Heart right ventricle (tissue), 16 donors: ENCODE measurements around the gene MYO15A. TPM values are rescaled to one million over a fixed set of nuclear protein-coding genes. Genes with fewer than 3 reads are reported as not detected.

ENCODE experiments used
- ATAC-seq, 8 donors: fragments of 200-7000 bp; cut with Tn5 transposase; one replicate each; pipeline ENCODE4 v1.9.1; 2020; ENCODE audit warnings: mild to moderate bottlenecking in 8 of 8, moderate library complexity in 8 of 8, moderate number of reproducible peaks in 1 of 8
- DNase-seq, 2 donors: peaks; one replicate each; pipeline ENCODE4 v3.0.0-alpha.2; 2020
- H3K27ac ChIP-seq, 10 donors: fragments of 200-600 bp; sonication (generic) in 2 of 10; one replicate each; pipeline versions ENCODE4 v1.5.0 to v1.8.0; 2020 to 2022; ENCODE audit warnings: mild to moderate bottlenecking in 3 of 10
- H3K27me3 ChIP-seq, 7 donors: fragments of 200-600 bp; one replicate each; pipeline ENCODE4 v1.8.0; 2021 to 2022; ENCODE audit warnings: mild to moderate bottlenecking in 2 of 7
- H3K36me3 ChIP-seq, 9 donors: fragments of 200-600 bp; sonication (generic) in 1 of 9; one replicate each; pipeline versions ENCODE4 v1.5.0 to v1.8.0; 2020 to 2022; ENCODE audit warnings: mild to moderate bottlenecking in 2 of 9
- H3K4me1 ChIP-seq, 9 donors: fragments of 200-600 bp; sonication (generic) in 1 of 9; one replicate each; pipeline versions ENCODE4 v1.5.0 to v1.8.0; 2020 to 2022; ENCODE audit warnings: mild to moderate bottlenecking in 4 of 9
- H3K4me3 ChIP-seq, 10 donors: fragments of 200-600 bp; sonication (generic) in 2 of 10; one replicate each; pipeline versions ENCODE4 v1.5.0 to v1.8.0; 2020 to 2022; ENCODE audit warnings: mild to moderate bottlenecking in 7 of 10, moderate library complexity in 2 of 10
- H3K9me3 ChIP-seq, 11 donors: fragments of 200-600 bp in 10 of 11; sonication (generic) in 2 of 11; one replicate each; pipeline versions ENCODE4 v1.5.0 to v1.8.0; 2013 to 2022; ENCODE audit warnings: mild to moderate bottlenecking in 2 of 11, control low read depth in 1 of 11, moderate library complexity in 1 of 11
- WGBS, 2 donors: extraction: QIAGEN DNeasy Blood & Tissue Kit; methylation state at CpG; one replicate each; pipeline ENCODE4 v1.1.7; 2013; ENCODE audit warnings: inconsistent platforms in 1 of 2; 5-methylcytosine and 5-hydroxymethylcytosine counted together
- intact Hi-C, 10 donors: fragments of 100-400 bp; cut with DNase I; formaldehyde crosslinking; loops; one replicate each; pipeline versions ENCODE4 v1.11.1 to v1.14.2; 2022
- long read RNA-seq, 3 donors: library from polyadenylated mRNA; unstranded; transcript quantifications; one replicate each; pipeline ENCODE4 v2.0.0, GENCODE V29; 2020 to 2021
- polyA plus RNA-seq, 2 donors: library from polyadenylated mRNA; stranded (reverse); fragments of 200-250 nt; gene quantifications; one replicate each; pipeline ENCODE4 v1.2.3, GENCODE V29; 2013
- total RNA-seq, 10 donors: library from RNA; stranded (reverse); fragmentation: NEBNext Ultra II Directional in 3 of 10; extraction: Animal tissue kit (Norgen Biotek cat#: 25700) in 3 of 10; gene quantifications; one replicate each; pipeline versions ENCODE4 v1.2.1 to v1.2.4, GENCODE V29; 2021 to 2023
- TF ChIP-seq, protein P1 (sequence below), 9 donors: fragments of 200-600 bp; sonication (generic) in 2 of 9; IDR thresholded peaks; one replicate each; pipeline versions ENCODE4 v1.5.0 to v1.8.0; 2021 to 2022; ENCODE audit warnings: antibody characterized with exemption in 9 of 9, mild to moderate bottlenecking in 5 of 9, moderate library complexity in 1 of 9
- donor health status: Arrhythmogenic right ventricular cardiomyopathy.
- donor health status: ischemic (EF 13 %, LVEDD 7.1; RV severe dilation, severe dysfunction).
- donor health status: healthy with polysubstance abuse.
- donor health status: DM: no; HTN: yes; CAD: no.
- donor health status: DM: no; HTN: no; CAD: no.
- donor health status: ischemic (EF 25% LVEDD 6.9; RV normal size, moderate dysfunction).
- donor health status: ischemic (EF 25% LVEDD 5.7; RV mildly dilated, moderate dysfunction).
- donor health status: healthy.
- donor health status: DM: yes; HTN: yes; CAD: no.
- donor health status: Ischemic cardiomyopathy.
- donor health status: ischemic (EF 35%, LVEDD 5.7; RV mildly dilated, moderate dysfunction).
- donor health status: nonischemic (EF 11% LVEDD 7.7; RV severe dilation, severe dysfunction).
- donor health status: DM: yes; HTN: yes; CAD: no.
- donor health status: PGD.
- donor health status: ischemic (EF 29% LVEDD 5.4; RV normal size, mild dysfunction).
- donor health status: nonischemic (EF 23%, LVEDD 6.1; RV moderate dilation, normal function).

The MYO15A gene, protein sequence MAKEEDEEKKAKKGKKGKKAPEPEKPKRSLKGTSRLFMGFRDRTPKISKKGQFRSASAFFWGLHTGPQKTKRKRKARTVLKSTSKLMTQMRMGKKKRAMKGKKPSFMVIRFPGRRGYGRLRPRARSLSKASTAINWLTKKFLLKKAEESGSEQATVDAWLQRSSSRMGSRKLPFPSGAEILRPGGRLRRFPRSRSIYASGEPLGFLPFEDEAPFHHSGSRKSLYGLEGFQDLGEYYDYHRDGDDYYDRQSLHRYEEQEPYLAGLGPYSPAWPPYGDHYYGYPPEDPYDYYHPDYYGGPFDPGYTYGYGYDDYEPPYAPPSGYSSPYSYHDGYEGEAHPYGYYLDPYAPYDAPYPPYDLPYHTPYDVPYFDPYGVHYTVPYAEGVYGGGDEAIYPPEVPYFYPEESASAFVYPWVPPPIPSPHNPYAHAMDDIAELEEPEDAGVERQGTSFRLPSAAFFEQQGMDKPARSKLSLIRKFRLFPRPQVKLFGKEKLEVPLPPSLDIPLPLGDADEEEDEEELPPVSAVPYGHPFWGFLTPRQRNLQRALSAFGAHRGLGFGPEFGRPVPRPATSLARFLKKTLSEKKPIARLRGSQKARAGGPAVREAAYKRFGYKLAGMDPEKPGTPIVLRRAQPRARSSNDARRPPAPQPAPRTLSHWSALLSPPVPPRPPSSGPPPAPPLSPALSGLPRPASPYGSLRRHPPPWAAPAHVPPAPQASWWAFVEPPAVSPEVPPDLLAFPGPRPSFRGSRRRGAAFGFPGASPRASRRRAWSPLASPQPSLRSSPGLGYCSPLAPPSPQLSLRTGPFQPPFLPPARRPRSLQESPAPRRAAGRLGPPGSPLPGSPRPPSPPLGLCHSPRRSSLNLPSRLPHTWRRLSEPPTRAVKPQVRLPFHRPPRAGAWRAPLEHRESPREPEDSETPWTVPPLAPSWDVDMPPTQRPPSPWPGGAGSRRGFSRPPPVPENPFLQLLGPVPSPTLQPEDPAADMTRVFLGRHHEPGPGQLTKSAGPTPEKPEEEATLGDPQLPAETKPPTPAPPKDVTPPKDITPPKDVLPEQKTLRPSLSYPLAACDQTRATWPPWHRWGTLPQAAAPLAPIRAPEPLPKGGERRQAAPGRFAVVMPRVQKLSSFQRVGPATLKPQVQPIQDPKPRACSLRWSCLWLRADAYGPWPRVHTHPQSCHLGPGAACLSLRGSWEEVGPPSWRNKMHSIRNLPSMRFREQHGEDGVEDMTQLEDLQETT (N-terminal part only)
- under 1 TPM in 7 of 10 donors, not detected in 3; 0.11 to 0.58 (median 0.26) TPM for total RNA-seq
- 1 to 10 TPM in 1 of 2 donors, under 1 TPM in 1; 0.35 to 1.2 TPM for polyA plus RNA-seq
- long read RNA-seq, donor 1, partial matches to known transcripts = 0 of 2 reads
- long read RNA-seq, donor 1, other reads (novel, unspliced or antisense) = 2 of 2 reads
- long read RNA-seq, donor 2 = 0 reads
- long read RNA-seq, donor 3, partial matches to known transcripts = 0 of 1 reads
- long read RNA-seq, donor 3, other reads (novel, unspliced or antisense) = 1 of 1 reads

DNA sequence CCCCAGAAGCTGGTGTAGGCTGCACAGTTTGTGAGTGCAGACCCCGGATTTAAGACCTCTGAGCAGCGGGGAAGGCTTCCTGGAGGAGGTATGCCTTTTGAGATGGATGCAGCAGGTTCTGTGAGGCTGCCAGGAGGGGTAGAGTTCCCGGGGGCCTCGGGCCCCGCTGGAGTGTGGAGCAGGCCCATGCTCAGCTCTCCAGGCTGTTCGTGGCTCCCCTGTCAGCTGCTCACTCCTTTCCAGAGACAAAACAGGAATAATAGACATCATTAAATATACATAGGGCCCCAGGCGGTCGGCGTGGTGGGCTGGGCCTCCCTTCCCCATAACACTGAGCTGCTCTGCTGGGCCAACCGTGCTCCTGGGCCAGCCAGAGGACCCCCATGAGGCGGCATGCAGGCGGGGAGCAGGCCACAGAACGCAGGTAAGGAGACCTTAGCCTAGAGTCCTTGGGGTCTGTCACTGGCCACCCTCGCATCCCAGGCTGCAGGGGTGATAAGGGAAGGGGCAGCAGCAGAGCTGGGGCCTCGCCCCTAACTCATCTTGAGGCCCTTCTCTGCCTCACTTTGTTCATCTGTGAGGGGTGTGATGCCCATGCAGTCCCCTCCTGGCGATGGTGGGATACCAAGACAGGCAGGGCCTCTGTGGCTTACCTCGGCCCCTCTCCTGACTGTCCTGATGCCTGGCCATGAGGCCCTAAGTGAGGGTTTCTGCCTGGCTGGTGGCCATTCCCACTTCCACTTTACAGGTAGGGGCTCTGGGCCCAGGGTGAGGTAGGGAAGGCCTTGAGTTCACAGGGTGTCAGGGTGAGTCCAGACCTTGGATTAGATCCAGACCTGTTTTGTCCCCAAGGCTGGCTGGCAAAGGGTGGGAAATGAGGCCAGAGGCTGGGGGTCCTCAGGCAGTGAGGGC, at the start of gene MYO15A:
TSS of gene MYO15A (plus strand) at position 356 of the 912 bp plus-strand sequence. CDS start 10,045 bp downstream, outside the sequence.
- H3K4me1 ChIP-seq = no peaks in the 10 kb centered on the region
- H3K9me3 ChIP-seq = no peaks in the 10 kb centered on the region
- ATAC-seq (peak in 2 of 8 donors; percentile 9 to 12), DNase-seq (no peak)
- H3K27me3 ChIP-seq = no peaks in the 10 kb centered on the region
- intact Hi-C loops = no loop called here
- peaks cover 0 to 41% (median 0%) of the 10 kb centered on the region in 9 donors for H3K36me3 ChIP-seq
- no peak within 1 kb of the TSS for H3K27ac ChIP-seq
- TF ChIP-seq, protein P1, sequence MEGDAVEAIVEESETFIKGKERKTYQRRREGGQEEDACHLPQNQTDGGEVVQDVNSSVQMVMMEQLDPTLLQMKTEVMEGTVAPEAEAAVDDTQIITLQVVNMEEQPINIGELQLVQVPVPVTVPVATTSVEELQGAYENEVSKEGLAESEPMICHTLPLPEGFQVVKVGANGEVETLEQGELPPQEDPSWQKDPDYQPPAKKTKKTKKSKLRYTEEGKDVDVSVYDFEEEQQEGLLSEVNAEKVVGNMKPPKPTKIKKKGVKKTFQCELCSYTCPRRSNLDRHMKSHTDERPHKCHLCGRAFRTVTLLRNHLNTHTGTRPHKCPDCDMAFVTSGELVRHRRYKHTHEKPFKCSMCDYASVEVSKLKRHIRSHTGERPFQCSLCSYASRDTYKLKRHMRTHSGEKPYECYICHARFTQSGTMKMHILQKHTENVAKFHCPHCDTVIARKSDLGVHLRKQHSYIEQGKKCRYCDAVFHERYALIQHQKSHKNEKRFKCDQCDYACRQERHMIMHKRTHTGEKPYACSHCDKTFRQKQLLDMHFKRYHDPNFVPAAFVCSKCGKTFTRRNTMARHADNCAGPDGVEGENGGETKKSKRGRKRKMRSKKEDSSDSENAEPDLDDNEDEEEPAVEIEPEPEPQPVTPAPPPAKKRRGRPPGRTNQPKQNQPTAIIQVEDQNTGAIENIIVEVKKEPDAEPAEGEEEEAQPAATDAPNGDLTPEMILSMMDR (IDR thresholded peaks at IDR 0.05) = no peak
- H3K4me3 ChIP-seq = no peak within 1 kb of the TSS
- 77 to 81% methylated on average over 17 of the region's 17 CpGs for WGBS, 2 donors

DNA sequence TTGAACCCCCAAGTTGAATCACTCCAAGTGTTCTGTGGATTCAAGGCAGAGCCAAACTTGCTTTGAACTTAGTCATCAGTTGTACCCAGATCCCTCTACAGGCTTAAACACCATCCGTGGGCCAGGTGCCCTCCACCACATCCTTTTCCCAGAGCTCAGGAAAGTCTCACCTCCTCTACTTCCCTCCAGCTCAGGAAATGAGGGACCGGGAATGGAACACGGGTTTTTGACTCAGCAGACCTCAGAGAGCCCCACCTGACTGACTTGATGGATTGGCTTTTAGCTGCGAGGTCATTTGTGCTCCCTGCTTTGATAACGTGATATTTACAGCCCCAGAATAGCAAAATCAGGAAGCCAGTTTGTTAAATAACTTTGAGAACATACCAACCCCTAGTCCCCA, 49.3 kb upstream of the MYO15A start:
- peaks cover 0 to 98% (median 34%) of the 10 kb centered on the region in 9 donors for H3K36me3 ChIP-seq
- H3K27ac ChIP-seq = no peak overlapping the region
- no peak overlapping the region for H3K4me3 ChIP-seq
- H3K4me1 ChIP-seq = no peaks in the 10 kb centered on the region
- intact Hi-C loops = no loop called here
- no peaks in the 10 kb centered on the region for H3K27me3 ChIP-seq
- DNase-seq (no peak), ATAC-seq (no peak)
- no peaks in the 10 kb centered on the region for H3K9me3 ChIP-seq
- TF ChIP-seq, protein P1 (IDR thresholded peaks at IDR 0.05) = no peak
- 72 to 77% methylated on average over 5 of the region's 5 CpGs for WGBS, 2 donors

DNA sequence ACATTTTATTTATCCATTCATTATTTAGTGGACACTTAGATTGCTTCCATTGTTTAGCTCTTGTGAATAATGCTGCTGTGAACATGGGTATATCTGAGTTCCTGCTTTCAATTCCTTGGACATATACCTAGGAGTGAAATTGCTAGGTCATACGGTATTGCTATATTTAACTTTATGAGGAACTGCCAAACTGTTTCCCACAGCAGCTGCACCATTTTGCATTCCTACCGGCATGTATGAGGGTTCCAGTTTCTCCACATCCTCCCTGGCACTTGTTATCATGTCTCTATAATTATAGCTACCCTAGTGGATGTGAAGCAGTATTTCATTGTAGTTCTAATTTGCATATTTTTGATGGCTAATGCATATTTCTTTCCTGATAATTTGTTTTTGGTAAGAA, 44.5 kb upstream of the MYO15A start:
- Histone ChIP-seq H3K4me1 (no peaks in the 10 kb centered on the region), H3K4me3 (no peak overlapping the region), H3K9me3 (no peaks in the 10 kb centered on the region), H3K36me3 (peaks cover 0 to 88% (median 25%) of the 10 kb centered on the region in 9 donors), H3K27ac (no peak overlapping the region), H3K27me3 (no peaks in the 10 kb centered on the region)
- WGBS, 2 donors = 29 to 39% methylated on average over 2 of the region's 2 CpGs
- intact Hi-C loops = no loop called here
- DNase-seq (no peak), ATAC-seq (peak in 2 of 8 donors; percentile 60 to 67)
- TF ChIP-seq, protein P1 (IDR thresholded peaks at IDR 0.05) = no peak
